Astrocyte (in vitro differentiated cells and primary cell): ENCODE measurements around the gene GPR33. TPM values are rescaled to one million over a fixed set of nuclear protein-coding genes. Genes with fewer than 3 reads are reported as not detected.
"Not testable (repeated sequence)": the region's sequence is repeated elsewhere in the genome, so short reads cannot be mapped to it uniquely, and the experiment has no call there.

Experiments used
- DNase-seq: peaks from one replicate; pipeline ENCODE4 v3.0.0-alpha.2; 2010; ENCODE audit warnings: low read depth
- FAIRE-seq: peaks from 2 replicates; lab custom pipeline; 2011; peaks lifted over from hg19 to GRCh38; lab: Jason Lieb, UNC
- H2AFZ ChIP-seq: 2 replicates; pipeline ENCODE4 v1.6.0; 2012; ENCODE audit warnings: low read depth, low read length, inconsistent platforms
- H3K27ac ChIP-seq: 2 replicates; pipeline ENCODE4 v1.5.1; 2011; ENCODE audit warnings: low read depth, low read length, inconsistent platforms
- H3K27me3 ChIP-seq: 2 replicates; pipeline ENCODE4 v1.6.0; 2011; ENCODE audit warnings: low read length, inconsistent platforms; ENCODE audit not compliant: insufficient read depth
- H3K36me3 ChIP-seq: 2 replicates; pipeline ENCODE4 v1.5.1; 2011; ENCODE audit warnings: low read length, inconsistent platforms; ENCODE audit not compliant: insufficient read depth
- H3K4me1 ChIP-seq: 2 replicates; pipeline ENCODE4 v1.5.1; 2011; ENCODE audit warnings: low read length, inconsistent platforms; ENCODE audit not compliant: insufficient read depth
- H3K4me2 ChIP-seq: 2 replicates; pipeline ENCODE4 v1.6.0; 2012; ENCODE audit warnings: low read length, inconsistent platforms
- H3K4me3 ChIP-seq: 2 replicates; pipeline ENCODE4 v1.5.1; 2011; ENCODE audit warnings: low read depth, mild to moderate bottlenecking, low read length, inconsistent platforms; ENCODE audit not compliant: insufficient read depth
- H3K79me2 ChIP-seq: 2 replicates; pipeline ENCODE4 v1.6.0; 2012; ENCODE audit warnings: mild to moderate bottlenecking, low read length, inconsistent platforms; ENCODE audit not compliant: insufficient read depth
- H3K9ac ChIP-seq: 2 replicates; pipeline ENCODE4 v1.6.0; 2012; ENCODE audit warnings: mild to moderate bottlenecking, low read length, inconsistent platforms
- H3K9me3 ChIP-seq: 2 replicates; pipeline ENCODE4 v1.5.1; 2012; ENCODE audit warnings: low read depth, mild to moderate bottlenecking, low read length, inconsistent platforms; ENCODE audit not compliant: insufficient read depth
- H4K20me1 ChIP-seq: 2 replicates; pipeline ENCODE4 v1.6.0; 2012; ENCODE audit warnings: low read length, inconsistent platforms; ENCODE audit not compliant: insufficient read depth
- H3K27ac Mint-ChIP-seq: one replicate; pipeline ENCODE4 v1.8.0; 2021; ENCODE audit warnings: mild to moderate bottlenecking, mixed read lengths; ENCODE audit not compliant: unreplicated experiment
- H3K27me3 Mint-ChIP-seq: one replicate; pipeline ENCODE4 v1.8.0; 2021; ENCODE audit warnings: low read depth, mixed read lengths; ENCODE audit not compliant: unreplicated experiment
- H3K36me3 Mint-ChIP-seq: one replicate; pipeline ENCODE4 v1.8.0; 2021; ENCODE audit warnings: low read depth, mixed read lengths; ENCODE audit not compliant: unreplicated experiment
- H3K4me1 Mint-ChIP-seq: one replicate; pipeline ENCODE4 v1.8.0; 2021; ENCODE audit warnings: low read depth, mixed read lengths; ENCODE audit not compliant: unreplicated experiment
- H3K4me3 Mint-ChIP-seq: one replicate; pipeline ENCODE4 v1.8.0; 2021; ENCODE audit warnings: mild to moderate bottlenecking, moderate library complexity, mixed read lengths; ENCODE audit not compliant: unreplicated experiment
- H3K9me3 Mint-ChIP-seq: one replicate; pipeline ENCODE4 v1.8.0; 2021; ENCODE audit warnings: mild to moderate bottlenecking, mixed read lengths; ENCODE audit not compliant: unreplicated experiment
- CTCF ChIP-seq: IDR thresholded peaks from 2 replicates; pipeline ENCODE4 v1.5.1; 2011; ENCODE audit warnings: low read depth, mild to moderate bottlenecking, inconsistent platforms, low read length, moderate library complexity; ENCODE audit not compliant: insufficient read depth
- EZH2 ChIP-seq: IDR thresholded peaks from 2 replicates; pipeline ENCODE4 v1.6.1; 2012; ENCODE audit warnings: mild to moderate bottlenecking, low read length, inconsistent platforms; ENCODE audit not compliant: insufficient read depth
- total RNA-seq: library from RNA; stranded (reverse); gene quantifications from 2 replicates; pipeline ENCODE4 v1.2.1, GENCODE V29; 2021

Gene GPR33
- total RNA-seq, 1 donor from 2014 or later = not detected

GRCh38 chr14:31466554-31466953 lies 21.3 kb downstream of the GPR33 start:
- H3K27ac ChIP-seq = no peak overlapping the region
- H3K36me3 Mint-ChIP-seq = no peaks in the 10 kb centered on the region
- H3K9ac ChIP-seq = no peak overlapping the region
- H3K79me2 ChIP-seq = no peaks in the 10 kb centered on the region
- no peaks in the 10 kb centered on the region for H4K20me1 ChIP-seq
- H3K4me1 Mint-ChIP-seq = no peaks in the 10 kb centered on the region
- TF ChIP-seq CTCF = no peak
- no peak for TF ChIP-seq EZH2
- H3K9me3 ChIP-seq = no peaks in the 10 kb centered on the region
- H3K36me3 ChIP-seq = no peaks in the 10 kb centered on the region
- H3K27ac Mint-ChIP-seq = no peak overlapping the region
- H3K4me2 ChIP-seq = no peak overlapping the region
- FAIRE-seq (no peak), DNase-seq (no peak)
- H3K4me3 Mint-ChIP-seq = no peak overlapping the region
- H3K4me1 ChIP-seq = no peaks in the 10 kb centered on the region
- no peaks in the 10 kb centered on the region for H3K27me3 ChIP-seq
- no peaks in the 10 kb centered on the region for H3K9me3 Mint-ChIP-seq
- no peak overlapping the region for H3K4me3 ChIP-seq
- H2AFZ ChIP-seq = no peak overlapping the region
- no peaks in the 10 kb centered on the region for H3K27me3 Mint-ChIP-seq

DNA sequence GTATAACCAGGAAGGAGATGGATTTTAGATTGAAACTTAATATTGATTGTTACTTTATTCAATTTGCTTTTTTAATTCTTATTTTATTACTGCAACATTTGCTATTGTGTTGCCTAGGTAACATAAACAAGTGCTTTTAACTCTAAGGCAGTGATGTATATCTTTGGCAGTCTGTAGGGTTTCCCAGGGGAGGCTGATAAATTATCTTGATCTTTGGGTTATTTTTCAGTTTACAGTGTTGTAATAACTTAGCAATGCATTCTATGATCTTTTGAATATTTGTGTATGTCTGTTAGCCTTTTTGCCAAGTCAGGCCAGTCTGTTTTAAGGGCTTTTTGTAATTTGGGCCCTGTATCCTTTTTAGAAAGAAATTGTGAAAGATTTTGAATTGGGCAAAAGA lies 22.7 kb downstream of the GPR33 start:
- TF ChIP-seq EZH2 = no peak
- no peak for TF ChIP-seq CTCF
- H3K36me3 Mint-ChIP-seq = no peaks in the 10 kb centered on the region
- Histone ChIP-seq H3K27ac (no peak overlapping the region), H3K4me2 (no peak overlapping the region), H3K27me3 (no peaks in the 10 kb centered on the region), H3K9me3 (no peaks in the 10 kb centered on the region), H3K36me3 (no peaks in the 10 kb centered on the region), H3K9ac (no peak overlapping the region), H3K79me2 (no peaks in the 10 kb centered on the region), H3K4me3 (no peak overlapping the region), H4K20me1 (no peaks in the 10 kb centered on the region), H2AFZ (no peak overlapping the region), H3K4me1 (no peaks in the 10 kb centered on the region)
- FAIRE-seq = no peak
- DNase-seq = peak; percentile 42
- H3K4me1 Mint-ChIP-seq = no peaks in the 10 kb centered on the region
- no peaks in the 10 kb centered on the region for H3K27me3 Mint-ChIP-seq
- no peak overlapping the region for H3K4me3 Mint-ChIP-seq
- H3K27ac Mint-ChIP-seq = no peak overlapping the region
- no peaks in the 10 kb centered on the region for H3K9me3 Mint-ChIP-seq

GRCh38 chr14:31462450-31462849 lies 25.4 kb downstream of the GPR33 start:
- not testable (repeated sequence) for H3K27me3 Mint-ChIP-seq, H3K4me3 ChIP-seq, DNase-seq, H3K36me3 Mint-ChIP-seq, H3K36me3 ChIP-seq, H4K20me1 ChIP-seq, H3K27me3 ChIP-seq, H3K79me2 ChIP-seq, H3K4me1 Mint-ChIP-seq, H3K4me1 ChIP-seq, FAIRE-seq, H2AFZ ChIP-seq, H3K9ac ChIP-seq, H3K27ac Mint-ChIP-seq, H3K4me2 ChIP-seq, H3K9me3 Mint-ChIP-seq, H3K4me3 Mint-ChIP-seq, H3K9me3 ChIP-seq, H3K27ac ChIP-seq
